NCI-H1930 (cell line): ENCODE results near the gene CLEC12A.
"Not testable (repeated sequence)": the region's sequence is repeated elsewhere in the genome, so short reads cannot be mapped to it uniquely, and the experiment has no call there.

ENCODE experiments used
- DNase-seq, 2 experiments: peaks; one replicate each; lab custom pipeline; 2025; lab: John Stamatoyannopoulos, UW

The CLEC12A gene

GRCh38 chr12:9971181-9971580, at the start of gene CLEC12A:
TSS of gene CLEC12A (plus strand) at chr12:9971409. CDS start at chr12:9971597, 188 bp downstream.
- no peak for DNase-seq

- DNase-seq = no peak
Observed at GRCh38 chr12:9922429-9922828, 48.8 kb upstream of the CLEC12A start.

- no peak for DNase-seq
Observed at GRCh38 chr12:9925705-9926393, 45.4 kb upstream of the CLEC12A start.

GRCh38 chr12:9926876-9927275, 44.3 kb upstream of the CLEC12A start:
- no peak for DNase-seq

- no peak for DNase-seq
Observed at GRCh38 chr12:9928607-9929006, 42.6 kb upstream of the CLEC12A start.

- no peak for DNase-seq
Observed at GRCh38 chr12:9931245-9931644, 40.0 kb upstream of the CLEC12A start.

GRCh38 chr12:9932270-9932669, 38.9 kb upstream of the CLEC12A start, which contains the start of gene CLEC2A:
TSS of gene CLEC2A (minus strand) at chr12:9932370. CDS start at chr12:9932329, 41 bp downstream.
- no peak for DNase-seq

DNA sequence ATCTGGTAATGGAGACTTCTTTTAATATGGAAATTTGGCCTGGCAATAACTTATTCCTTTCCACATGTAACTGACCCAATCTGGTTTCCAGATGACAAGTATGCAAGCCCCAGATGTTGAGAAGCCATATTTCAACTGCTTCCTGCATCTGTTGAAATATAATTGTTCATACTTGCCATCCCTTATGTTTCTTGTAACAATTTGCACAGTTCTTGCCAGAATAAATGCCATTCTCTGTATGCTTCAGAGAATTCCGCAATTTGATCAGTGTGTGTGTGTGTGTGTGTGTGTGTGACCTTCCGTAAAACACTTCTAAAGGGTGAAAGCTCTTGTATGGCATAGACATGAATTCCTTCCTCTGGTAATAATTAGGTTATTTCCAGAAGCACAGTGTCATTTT, 37.3 kb upstream of the CLEC12A start:
- no peak for DNase-seq

DNA sequence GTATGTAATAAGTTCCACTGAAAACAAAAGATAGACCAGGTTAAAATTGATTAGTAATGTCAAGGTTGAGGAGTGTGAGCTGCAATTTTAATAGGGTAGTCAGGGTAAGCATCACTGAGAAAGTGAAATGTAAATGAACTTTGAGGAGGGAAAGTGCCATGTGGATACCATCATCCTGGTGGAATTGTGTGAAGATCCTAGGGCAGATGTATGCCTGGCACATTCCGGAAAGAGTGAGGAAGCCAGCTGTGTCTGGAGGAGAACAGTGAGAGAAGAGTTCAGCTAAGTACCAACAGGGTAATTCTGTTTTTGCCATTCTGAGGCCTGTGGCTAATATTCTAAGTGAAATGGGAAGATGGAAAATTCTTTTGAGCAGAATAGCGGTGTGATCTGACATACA, 36.2 kb upstream of the CLEC12A start:
- DNase-seq = no peak

GRCh38 chr12:9936591-9936990, 34.6 kb upstream of the CLEC12A start:
- no peak for DNase-seq

DNA sequence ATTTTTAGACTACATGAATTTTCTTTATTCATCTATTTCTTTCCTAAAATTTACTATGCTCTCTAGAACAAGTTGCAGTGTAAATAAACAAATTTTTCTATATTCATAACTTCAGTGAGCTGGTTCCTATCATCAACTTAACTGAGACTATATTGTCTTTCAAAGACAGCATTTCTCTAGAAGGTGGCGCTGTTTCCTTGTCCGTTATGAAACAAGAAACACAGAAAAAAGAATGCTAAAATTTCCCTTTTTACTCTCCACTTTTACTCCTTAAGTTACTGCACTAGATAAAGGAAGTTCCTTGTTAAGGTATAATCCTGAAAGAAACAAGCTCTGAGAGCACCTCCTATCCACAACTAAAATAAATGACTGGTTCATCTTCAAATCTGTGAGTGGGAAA, 30.8 kb upstream of the CLEC12A start:
- no peak for DNase-seq

DNA sequence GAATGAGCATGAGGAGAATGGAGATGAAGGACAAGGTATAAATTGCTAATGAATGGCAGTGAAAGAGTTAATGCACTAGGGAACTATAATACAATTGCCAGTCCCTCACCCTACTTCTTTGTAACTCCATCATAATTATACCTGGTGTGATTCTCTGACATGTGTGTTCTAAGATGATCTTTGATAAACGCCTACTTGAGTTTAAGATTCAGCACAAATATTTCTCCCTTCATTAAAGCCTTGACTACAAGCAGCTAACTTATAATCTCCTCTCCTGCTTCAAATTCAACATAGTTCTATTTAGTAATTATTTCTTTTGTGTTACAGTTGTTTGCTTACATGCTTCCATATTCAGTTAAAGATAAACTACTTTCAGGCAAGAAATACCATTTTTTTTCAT, 29.4 kb upstream of the CLEC12A start:
- no peak for DNase-seq

DNA sequence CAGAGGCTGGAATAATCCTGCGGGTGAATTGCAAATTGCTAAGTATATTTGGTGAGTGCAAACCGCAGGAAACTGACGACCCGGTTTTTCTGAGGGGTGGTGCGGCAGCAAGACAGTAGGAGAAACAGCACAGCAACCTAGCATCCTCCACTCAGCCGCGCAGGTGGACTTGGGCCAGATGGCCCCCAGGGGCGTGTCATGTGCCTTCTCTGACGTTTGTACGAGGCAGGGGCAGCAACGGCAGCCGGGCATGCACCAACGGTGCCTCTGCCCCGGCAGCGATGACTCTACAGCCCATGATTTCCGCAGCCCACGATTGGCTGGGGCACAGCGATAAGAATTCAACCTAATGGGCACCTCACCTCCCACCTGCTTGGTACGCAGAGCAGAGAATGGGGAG, 28.0 kb upstream of the CLEC12A start:
- DNase-seq = peak; percentile 74 to 84

- DNase-seq = no peak
Observed at GRCh38 chr12:9944391-9944790, 26.8 kb upstream of the CLEC12A start.

DNA sequence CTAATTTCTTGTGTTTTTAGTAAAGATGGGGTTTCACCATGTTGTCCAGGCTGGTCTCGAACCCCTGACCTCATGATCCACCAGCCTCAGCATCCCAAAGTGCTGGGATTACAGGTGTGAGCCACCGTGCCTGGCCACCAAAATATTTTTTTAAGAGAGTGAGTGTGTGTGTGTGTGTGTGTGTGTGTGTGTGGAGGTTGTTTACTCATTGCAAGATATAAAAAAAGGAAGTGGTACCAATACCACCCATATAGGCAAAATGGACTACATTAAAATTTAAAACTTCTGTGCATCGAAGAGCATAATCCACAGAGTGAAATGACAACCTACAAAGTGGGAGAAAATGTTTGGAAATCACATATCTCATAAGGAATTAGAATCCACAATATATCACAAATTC, 23.5 kb upstream of the CLEC12A start:
- DNase-seq = no peak

DNA sequence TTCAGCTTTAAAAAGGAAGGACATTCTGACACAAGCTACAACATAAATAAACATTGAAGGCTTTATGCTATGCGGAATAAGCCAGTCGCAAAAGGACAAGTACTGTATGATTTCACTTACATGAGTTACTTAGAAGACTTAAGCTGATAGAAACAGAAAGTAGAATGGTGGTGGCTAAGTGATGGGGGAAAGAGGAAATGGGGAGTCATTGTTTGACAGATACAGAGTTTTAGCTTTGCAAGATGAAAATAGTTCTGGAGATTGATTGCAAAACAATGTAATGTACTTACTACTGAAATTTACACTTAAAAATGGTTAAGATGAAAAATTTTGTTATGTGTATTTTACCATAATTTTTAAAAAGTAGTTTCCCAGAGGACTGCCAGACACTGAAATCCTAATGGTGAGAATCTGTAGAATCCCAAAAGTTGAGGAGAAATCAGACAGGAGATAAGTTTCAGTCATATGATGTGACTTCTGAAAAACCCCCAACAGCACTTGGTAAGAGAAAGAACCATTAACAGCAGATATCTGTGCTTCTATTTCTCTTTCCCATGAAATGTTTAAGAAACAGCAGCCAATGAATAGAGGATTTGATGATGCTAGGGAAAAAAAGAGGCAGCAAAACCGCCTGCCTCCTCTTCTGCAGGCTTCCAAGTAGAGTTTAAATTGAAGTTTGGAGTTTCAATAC, 22.5 kb upstream of the CLEC12A start:
- no peak for DNase-seq

- no peak for DNase-seq
Observed at GRCh38 chr12:9951026-9951675, 20.1 kb upstream of the CLEC12A start.

- DNase-seq = not testable (repeated sequence)
Observed at GRCh38 chr12:9952954-9953729, 18.1 kb upstream of the CLEC12A start.

GRCh38 chr12:9957834-9958233, 13.4 kb upstream of the CLEC12A start:
- no peak for DNase-seq

GRCh38 chr12:9960590-9960989, 10.6 kb upstream of the CLEC12A start:
- DNase-seq = no peak

GRCh38 chr12:9961106-9961505, 10.1 kb upstream of the CLEC12A start:
- no peak for DNase-seq

GRCh38 chr12:9961901-9962300, 9.3 kb upstream of the CLEC12A start:
- no peak for DNase-seq
